AG08395 (cell line): ENCODE measurements around the gene NFASC.

ENCODE experiments used
- DNase-seq: peaks from one replicate; pipeline ENCODE4 v3.0.0; 2012; ENCODE audit warnings: mixed read lengths, low spot score

NFASC gene

DNA sequence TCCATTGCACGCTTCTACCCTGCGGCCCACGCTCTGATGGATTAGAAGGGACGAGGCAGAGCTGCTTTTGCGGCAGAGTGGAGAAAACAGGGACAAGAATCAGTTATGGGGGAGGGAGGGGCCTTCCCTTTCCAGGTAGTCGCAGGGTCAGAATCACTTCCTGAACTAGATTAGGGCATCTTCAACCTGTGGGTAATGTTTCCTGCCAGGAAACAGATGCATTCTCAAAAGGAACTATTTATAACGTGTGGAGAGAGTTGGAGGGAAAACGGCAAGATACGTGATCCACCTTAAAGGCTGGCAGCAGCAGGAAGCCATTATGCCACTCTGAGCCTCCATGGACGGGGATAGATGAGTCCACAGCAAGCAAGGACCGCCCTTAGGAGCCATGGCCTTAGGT lies 112.5 kb downstream of the NFASC start:
- no peak for DNase-seq

- DNase-seq, result no peak
Measured at GRCh38 chr1:204983881-204984280, 113.2 kb downstream of the NFASC start.

GRCh38 chr1:204984499-204984898 lies 113.8 kb downstream of the NFASC start:
- DNase-seq, result no peak

GRCh38 chr1:204986181-204986580 lies 115.5 kb downstream of the NFASC start:
- DNase-seq, result no peak

DNA sequence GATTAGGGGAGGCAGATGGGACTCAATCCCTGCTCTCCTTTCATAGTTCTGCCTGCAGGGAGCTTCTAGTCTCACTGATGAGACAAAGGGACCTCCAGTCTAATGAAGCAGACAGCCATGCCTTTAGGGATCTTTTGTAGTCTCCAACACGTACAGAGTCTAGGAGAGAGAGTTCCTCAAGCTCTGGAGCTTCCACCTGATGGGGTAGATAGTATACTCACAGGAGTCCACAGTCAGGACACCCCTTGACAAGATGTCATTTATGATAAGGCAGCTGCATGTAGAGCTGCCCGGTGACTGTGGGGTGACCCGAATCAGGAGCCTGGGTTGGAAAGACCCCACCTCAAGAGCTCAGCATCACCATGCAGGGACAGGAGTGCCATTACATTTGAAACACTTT lies 117.0 kb downstream of the NFASC start:
- no peak for DNase-seq

DNA sequence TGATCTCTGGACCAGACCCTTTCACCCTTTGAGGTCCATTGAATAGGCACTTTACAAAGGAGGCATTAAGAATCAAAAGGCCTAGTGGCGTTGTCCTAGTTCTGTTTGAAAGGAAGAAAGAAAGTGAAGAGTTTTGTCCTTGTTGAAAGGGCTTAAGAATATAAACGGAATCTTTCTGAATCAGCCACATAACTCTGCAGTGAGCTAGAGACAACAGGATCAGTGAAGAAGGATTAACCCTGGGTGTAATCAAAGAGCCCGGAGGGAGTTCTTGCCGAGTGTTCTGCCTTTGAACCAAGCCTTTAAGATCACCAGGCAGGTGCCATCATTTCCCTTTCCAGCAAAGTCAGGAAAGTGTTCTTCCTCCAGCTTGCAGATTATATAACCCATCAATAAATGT lies 117.5 kb downstream of the NFASC start:
- DNase-seq, result no peak

DNA sequence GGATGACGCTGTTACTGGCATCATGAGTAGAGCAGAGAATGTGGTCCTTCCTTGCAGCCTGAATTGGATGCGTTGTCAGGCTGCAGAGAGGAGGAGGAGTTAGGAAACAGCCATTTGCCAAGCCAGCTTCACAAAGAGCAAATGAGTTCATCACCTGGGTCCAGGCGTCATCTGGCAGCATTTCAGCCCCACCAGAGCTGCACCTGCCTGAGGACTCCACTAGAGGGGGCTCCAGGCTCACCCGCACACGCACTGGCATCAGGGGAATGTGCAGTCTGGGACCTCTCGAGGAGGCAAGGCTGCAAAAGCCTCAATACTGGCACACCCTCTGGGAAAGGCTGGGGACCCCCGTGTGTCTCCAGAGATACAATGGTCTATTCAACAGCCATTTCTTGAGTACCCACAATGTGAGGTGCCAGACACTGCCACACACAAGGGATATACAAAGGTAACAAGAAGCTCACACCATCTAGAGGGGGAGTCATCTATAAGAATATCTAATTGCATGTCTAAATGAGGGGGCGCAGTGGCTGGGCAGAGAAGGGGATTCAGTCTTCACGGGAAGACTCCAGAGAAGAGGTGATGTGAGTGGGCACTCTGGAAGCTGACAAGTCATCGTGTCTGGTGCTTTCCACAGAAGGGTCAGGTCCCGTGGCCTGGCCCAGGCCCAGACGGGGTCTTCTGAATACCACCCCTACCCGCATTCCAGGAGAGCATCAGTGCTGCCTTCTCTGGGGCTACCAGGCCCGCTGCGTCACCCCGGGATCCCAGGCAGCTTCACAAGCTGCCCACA lies 118.8 kb downstream of the NFASC start:
- peak; percentile 93 for DNase-seq

- no peak for DNase-seq
Measured at GRCh38 chr1:204990059-204990664, 119.5 kb downstream of the NFASC start.

GRCh38 chr1:204990721-204991341 lies 120.2 kb downstream of the NFASC start:
- DNase-seq, result no peak

- no peak for DNase-seq
Measured at GRCh38 chr1:204991342-204991844, 120.7 kb downstream of the NFASC start.

GRCh38 chr1:204992201-204992997 lies 121.7 kb downstream of the NFASC start:
- DNase-seq, result no peak

GRCh38 chr1:204992998-204993314 lies 122.3 kb downstream of the NFASC start:
- DNase-seq, result no peak

GRCh38 chr1:204994086-204994862 lies 123.6 kb downstream of the NFASC start:
- peak; percentile 25 for DNase-seq

DNA sequence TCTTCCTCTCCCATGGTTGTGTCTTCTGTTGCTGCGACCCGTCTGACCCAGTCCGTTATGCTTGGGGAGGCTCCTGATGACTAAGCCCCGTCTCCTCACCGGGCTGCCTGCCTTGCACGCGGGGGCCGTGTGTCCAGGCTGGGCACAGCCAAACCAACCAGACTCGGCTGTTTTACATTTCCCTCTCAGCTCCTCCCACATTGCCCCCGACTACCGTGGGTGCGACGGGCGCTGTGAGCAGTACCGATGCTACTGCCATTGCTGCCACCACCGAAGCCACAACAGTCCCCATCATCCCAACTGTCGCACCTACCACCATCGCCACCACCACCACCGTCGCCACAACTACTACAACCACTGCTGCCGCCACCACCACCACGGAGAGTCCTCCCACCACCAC lies 126.3 kb downstream of the NFASC start:
- DNase-seq, result peak; percentile 41

GRCh38 chr1:204997591-204998355 lies 127.1 kb downstream of the NFASC start:
- DNase-seq, result no peak

- no peak for DNase-seq
Measured at GRCh38 chr1:205001162-205001561, 130.5 kb downstream of the NFASC start.

GRCh38 chr1:205002705-205003104 lies 132.0 kb downstream of the NFASC start:
- no peak for DNase-seq

DNA sequence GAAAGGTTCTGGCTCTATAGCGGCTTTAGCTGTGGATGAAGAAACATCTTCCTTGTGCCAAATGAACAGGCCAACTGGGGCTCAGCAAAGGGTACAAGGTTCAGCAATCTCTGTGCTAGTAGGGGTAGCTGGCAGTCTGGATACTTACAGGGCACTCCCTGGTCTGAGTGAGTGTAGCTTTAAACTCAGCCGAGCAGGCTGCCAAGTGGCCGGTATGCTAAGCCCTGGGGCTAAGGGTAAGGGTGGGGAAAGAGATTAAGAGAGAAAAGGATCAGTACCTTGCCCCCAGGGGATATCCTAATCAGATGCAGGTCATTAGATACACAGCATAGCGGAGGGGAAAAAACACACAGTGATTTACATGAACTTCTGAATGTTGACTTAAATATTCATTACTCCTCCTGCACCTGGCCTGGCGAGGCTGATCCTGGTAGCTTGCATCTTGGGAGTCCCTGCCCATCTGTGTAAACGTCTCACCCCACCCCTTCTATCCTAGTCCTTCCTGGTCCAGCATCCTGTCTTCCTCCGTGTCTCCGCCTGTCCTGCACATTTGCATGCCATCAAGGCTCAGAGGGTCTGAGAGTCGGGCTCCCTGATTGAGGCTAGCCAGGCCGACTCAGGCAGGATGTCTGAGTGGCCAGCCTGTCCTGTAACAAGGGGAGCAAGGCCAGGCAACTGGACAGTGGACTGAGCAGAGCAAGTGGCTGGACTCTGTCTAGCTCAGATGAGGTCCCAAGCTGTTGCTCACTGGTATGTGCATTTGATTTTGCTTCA lies 132.9 kb downstream of the NFASC start:
- DNase-seq, result no peak

DNA sequence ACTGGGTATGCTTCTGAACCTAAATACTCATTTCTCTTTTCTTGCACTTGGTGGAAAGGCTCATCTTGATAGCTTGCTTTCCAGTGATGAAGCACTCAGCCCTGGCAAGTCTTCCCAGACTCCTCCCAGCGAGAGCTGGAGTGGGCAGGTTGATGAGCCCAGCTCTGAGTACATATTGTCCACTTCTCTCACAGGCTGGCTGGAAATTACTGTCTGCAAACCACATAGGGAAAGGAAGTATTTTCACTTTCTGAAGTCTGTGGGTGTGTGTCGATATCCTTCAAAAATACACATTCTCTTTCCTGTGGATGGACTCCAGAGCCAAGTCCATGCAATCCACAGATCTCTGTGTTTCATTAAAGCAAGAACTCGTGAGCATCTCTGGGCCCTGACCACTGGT lies 133.7 kb downstream of the NFASC start:
- no peak for DNase-seq

- no peak for DNase-seq
Measured at GRCh38 chr1:205008896-205009295, 138.2 kb downstream of the NFASC start.
